ENCODE measurements around the gene PTX4. TPM values are rescaled to one million over a fixed set of nuclear protein-coding genes. Genes with fewer than 3 reads are reported as not detected.

The PTX4 gene
- total RNA-seq, 6 experiments from 2014 or later: not detected

DNA sequence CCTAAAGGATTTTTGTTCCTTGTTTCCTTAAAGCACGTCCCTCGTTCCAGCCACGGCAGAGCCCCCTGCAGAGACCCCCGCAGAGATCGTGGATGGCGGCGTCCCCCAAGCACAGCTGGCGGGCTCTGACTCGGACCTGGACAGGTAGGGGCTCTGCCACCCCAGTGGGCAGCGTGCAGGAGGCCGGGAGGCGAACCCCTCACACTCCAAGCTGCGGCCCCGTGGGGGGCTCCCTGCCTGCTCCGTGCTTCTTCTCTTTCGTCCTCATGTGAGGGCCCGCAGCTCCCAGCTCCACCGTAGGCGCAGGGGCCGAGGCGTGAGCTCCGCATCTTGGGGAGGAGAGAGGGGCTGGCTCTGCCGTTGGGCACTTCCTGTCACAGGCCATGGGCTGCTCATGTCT is 12.9 kb upstream of the PTX4 start:
- intact Hi-C loops (cut with DNase I): no loop called here
- no peak for ATAC-seq
- Histone ChIP-seq H3K27me3 (no peaks in the 10 kb centered on the region), H3K9me3 (no peaks in the 10 kb centered on the region), H3K4me1 (no peaks in the 10 kb centered on the region), H3K4me3 (no peak overlapping the region), H3K36me3 (peaks cover 0 to 42% (median 11%) of the 10 kb centered on the region in 4 donors), H3K27ac (no peak overlapping the region)
- peak in 1 of 3 donors; percentile 51 for DNase-seq
- TF ChIP-seq, protein P1, sequence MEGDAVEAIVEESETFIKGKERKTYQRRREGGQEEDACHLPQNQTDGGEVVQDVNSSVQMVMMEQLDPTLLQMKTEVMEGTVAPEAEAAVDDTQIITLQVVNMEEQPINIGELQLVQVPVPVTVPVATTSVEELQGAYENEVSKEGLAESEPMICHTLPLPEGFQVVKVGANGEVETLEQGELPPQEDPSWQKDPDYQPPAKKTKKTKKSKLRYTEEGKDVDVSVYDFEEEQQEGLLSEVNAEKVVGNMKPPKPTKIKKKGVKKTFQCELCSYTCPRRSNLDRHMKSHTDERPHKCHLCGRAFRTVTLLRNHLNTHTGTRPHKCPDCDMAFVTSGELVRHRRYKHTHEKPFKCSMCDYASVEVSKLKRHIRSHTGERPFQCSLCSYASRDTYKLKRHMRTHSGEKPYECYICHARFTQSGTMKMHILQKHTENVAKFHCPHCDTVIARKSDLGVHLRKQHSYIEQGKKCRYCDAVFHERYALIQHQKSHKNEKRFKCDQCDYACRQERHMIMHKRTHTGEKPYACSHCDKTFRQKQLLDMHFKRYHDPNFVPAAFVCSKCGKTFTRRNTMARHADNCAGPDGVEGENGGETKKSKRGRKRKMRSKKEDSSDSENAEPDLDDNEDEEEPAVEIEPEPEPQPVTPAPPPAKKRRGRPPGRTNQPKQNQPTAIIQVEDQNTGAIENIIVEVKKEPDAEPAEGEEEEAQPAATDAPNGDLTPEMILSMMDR (IDR thresholded peaks at IDR 0.05): no peak
- no peak for TF ChIP-seq POLR2A (IDR thresholded peaks at IDR 0.05)
- WGBS (ENCODE audit: insufficient coverage, low coverage, low lambda C conversion rate, missing lambda C conversion rate): 60% methylated on average over 1 of the region's 23 CpGs

DNA sequence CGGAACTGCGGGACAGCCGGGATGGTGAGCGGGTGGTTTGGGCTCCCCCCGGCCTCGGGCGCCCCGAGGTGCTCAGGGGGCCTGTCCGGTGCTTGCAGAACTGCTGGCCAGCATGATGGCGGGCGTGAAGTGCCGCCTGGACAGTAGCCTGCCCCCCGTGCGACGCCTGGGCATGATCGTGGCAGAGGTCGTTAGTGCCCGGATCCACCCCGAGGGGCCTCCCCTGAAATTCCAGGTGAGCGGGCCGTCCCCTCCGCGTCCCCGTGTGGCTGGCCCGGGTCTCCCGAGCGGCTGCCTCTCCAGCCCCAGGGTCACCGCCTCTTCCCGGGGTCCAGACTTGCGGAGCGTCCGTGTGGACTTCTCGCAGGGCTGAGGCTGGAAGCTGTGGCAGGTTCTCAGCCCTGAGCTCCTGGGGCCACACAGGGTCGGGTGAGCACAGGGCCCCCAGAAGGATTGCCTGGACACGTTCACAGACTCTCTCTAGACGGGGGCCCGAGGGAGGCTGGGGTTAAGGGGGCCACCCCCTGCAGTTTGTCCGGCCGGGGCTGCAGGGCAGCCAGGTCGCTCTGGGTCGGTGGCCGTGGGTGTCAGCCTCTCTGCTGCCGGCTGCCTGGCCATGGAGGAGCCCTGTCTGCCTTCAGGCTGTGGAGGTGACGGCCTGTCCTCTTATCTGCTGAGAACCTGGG is 11.9 kb upstream of the PTX4 start:
- no peak overlapping the region for H3K4me3 ChIP-seq
- DNase-seq (no peak), ATAC-seq (no peak)
- H3K27ac ChIP-seq: no peak overlapping the region
- no CpG with 5 or more reads among the region's 44 CpGs for WGBS (ENCODE audit: insufficient coverage, low coverage, low lambda C conversion rate, missing lambda C conversion rate)
- intact Hi-C loops (cut with DNase I): no loop called here
- TF ChIP-seq POLR2A (IDR thresholded peaks at IDR 0.05): no peak
- TF ChIP-seq, protein P1 (IDR thresholded peaks at IDR 0.05): no peak
- peaks cover 0 to 48% (median 11%) of the 10 kb centered on the region in 4 donors for H3K36me3 ChIP-seq
- H3K4me1 ChIP-seq: no peaks in the 10 kb centered on the region
- no peaks in the 10 kb centered on the region for H3K27me3 ChIP-seq
- no peaks in the 10 kb centered on the region for H3K9me3 ChIP-seq

DNA sequence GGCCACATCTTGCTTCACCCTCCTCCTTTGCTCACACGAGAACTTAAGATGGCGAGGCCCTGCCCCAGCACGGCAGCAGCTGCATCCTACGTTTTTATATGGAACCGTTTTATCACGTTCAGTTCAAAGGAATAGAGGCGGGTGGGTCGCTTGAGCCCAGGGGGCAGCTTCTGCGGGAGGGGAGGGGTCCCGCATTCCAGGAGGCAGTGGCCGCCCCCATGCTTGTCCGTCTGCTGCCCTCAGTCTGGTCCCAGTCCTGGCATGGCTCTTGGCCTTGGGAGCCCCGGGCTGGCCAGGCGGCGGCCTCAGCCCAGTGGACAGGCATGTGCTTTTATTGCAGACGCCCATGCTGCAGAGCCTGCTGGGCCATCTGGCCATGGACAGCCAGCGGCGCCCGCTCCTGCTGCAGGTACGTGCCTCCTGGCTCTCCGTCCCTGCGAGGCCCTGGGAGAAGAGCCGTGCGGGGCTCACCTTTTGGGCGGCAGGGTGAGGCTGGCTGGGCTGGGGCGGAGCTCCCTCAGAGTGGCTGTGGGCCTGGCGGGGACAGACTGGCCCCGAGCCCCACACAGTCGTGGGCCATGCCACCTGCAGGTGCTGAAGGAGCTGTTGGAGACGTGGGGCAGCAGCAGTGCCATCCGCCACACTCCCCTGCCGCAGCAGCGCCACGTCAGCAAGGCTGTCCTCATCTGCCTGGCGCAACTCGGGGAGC is 11.2 kb upstream of the PTX4 start:
- Histone ChIP-seq H3K4me1 (no peaks in the 10 kb centered on the region), H3K27me3 (no peaks in the 10 kb centered on the region), H3K4me3 (no peak overlapping the region), H3K9me3 (no peaks in the 10 kb centered on the region), H3K27ac (no peak overlapping the region), H3K36me3 (peaks cover 0 to 53% (median 11%) of the 10 kb centered on the region in 4 donors)
- 86% methylated on average over 5 of the region's 36 CpGs for whole genome bisulfite sequencing (ENCODE audit: insufficient coverage, low coverage, low lambda C conversion rate, missing lambda C conversion rate)
- ATAC-seq (no peak), DNase-seq (peak in 1 of 3 donors; percentile 55)
- TF ChIP-seq, protein P1 (IDR thresholded peaks at IDR 0.05): no peak
- no peak for TF ChIP-seq POLR2A (IDR thresholded peaks at IDR 0.05)
- intact Hi-C loops (cut with DNase I): no loop called here

DNA sequence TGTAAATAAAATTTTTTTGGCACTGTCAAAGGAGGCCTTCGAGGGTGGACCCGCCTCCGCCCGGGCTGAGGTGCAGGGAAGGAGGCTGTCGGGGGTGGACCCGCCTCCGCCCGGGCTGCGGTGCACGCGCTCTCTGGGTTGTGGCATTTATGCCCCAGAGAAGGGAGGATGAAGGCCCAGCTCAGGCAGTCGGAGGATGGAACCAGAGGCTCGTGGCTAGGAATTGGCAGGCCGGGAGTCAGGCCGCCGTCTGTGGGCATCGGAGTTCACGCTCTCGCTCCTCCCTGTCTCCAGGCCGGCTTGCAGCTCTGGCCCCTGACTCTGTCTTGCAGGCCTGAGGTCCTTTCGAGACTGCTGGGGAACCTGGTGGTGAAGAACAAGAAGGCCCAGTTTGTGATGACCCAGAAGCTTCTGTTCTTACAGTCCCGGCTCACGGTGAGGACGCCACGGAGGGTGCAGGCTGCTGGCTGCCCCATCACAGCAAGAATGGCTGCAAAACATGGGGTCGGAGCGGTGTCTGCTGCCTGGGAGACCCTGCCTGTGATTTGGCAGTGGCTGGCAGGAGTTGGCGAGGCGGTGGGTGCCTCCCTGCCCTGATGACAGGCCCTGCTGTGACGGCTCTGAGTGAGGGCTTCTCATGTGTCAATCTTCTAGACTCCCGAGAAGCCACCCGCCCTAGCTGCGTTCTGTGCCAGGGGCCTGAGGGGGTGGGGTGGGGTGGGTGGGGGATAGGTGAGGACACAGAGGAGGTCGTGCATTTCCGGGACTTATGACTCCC is 10.3 kb upstream of the PTX4 start:
- no peak for DNase-seq
- H3K36me3 ChIP-seq: peaks cover 0 to 55% (median 11%) of the 10 kb centered on the region in 4 donors
- TF ChIP-seq, protein P1 (IDR thresholded peaks at IDR 0.05): no peak
- no peak for TF ChIP-seq POLR2A (IDR thresholded peaks at IDR 0.05)
- no peaks in the 10 kb centered on the region for H3K9me3 ChIP-seq
- intact Hi-C loops (cut with DNase I): no loop called here
- 59% methylated on average over 2 of the region's 35 CpGs for whole genome bisulfite sequencing (ENCODE audit: insufficient coverage, low coverage, low lambda C conversion rate, missing lambda C conversion rate)
- no peak overlapping the region for H3K27ac ChIP-seq
- H3K4me1 ChIP-seq: peaks cover 0 to 8% (median 3%) of the 10 kb centered on the region in 4 donors
- ATAC-seq: no peak
- no peaks in the 10 kb centered on the region for H3K27me3 ChIP-seq
- no peak overlapping the region for H3K4me3 ChIP-seq

Data from right lobe of liver (tissue), 6 donors.